Activated T-helper 1 cell treated with anti-CD3 and anti-CD28 coated beads, Interleukin-2, amount 50 U/mL, for 16 hours (primary cell): ENCODE data around the gene RNF32.

Source experiments
- DNase-seq, 2 donors: peaks; one replicate each; pipeline ENCODE4 v3.0.0-alpha.2; 2020; ENCODE audit warnings: low read depth in 1 of 2, low spot score in 1 of 2

Gene RNF32

DNA sequence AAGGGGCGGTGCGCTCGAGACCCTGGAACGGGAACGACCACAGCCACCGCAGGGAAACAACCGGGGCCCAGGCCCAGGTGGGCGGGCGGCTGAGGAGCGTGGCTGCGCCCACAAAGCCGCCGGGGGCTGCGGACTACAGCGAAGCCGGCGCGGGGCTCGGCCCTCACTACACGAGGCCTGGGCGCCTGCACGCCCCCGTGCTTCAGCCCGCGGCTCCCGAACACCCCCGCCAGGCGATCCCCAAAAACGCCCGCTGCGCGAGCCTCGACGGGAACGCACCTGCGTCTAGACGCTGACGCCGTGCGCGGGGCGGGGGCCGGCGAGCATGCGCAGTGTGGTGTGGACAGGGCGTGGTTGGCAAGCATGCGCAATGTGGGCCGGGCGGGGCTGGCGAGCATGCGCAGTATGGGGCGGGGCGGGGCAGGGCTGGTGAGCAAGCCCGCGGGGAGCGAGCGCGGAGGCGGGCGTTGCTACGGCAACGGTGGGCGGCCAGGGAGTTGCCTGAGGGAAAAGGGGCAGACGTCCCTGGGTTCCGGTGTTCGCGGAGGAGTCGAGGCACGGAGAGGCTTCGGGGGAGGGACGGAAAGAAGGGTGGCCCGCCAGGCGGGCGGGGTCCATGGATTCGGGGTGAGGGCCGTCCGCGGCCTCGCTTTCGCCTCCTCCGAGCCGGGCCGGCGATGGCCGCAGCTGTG lies at the start of gene RNF32:
Gene RNF32, plus strand, starts transcription at position 518 of the 692 bp plus-strand sequence. CDS start 3,104 bp downstream, outside the sequence.
- peak; percentile 87 to 89 for DNase-seq

DNA sequence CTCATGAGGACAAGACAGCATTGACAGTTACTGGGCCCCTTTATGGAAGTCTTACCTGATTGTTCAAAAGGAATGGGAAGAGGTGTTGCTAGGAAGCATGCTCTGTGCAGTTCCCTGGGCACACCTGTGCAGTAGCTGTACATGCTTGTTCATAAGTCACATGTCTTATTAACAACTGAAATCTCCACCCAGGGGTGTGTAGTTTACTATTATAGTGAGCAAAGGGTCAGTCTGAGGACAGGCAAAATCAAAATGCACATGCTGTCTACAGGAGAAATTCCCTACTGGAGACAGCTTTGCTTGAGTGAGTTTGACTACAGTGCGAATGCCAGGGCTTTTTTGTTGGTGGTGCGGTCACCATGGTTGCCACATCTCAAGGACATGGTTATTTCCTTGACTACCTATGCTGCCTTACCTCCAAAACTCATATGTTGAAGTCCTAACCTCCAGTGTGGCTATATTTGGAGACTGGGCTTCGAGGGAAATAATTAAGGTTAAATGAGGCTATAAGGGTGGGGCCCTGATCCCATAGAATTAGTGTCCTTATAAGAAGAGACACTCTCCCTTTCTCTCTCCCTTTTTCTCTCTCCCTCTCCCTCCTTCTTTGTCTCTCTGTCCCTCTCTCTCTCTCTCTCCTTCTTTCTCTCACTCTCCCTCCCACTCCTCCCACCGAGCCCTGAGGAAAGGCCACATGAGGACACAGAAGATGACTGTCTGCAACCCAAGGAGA lies 48.3 kb upstream of the RNF32 start:
- no peak for DNase-seq

DNA sequence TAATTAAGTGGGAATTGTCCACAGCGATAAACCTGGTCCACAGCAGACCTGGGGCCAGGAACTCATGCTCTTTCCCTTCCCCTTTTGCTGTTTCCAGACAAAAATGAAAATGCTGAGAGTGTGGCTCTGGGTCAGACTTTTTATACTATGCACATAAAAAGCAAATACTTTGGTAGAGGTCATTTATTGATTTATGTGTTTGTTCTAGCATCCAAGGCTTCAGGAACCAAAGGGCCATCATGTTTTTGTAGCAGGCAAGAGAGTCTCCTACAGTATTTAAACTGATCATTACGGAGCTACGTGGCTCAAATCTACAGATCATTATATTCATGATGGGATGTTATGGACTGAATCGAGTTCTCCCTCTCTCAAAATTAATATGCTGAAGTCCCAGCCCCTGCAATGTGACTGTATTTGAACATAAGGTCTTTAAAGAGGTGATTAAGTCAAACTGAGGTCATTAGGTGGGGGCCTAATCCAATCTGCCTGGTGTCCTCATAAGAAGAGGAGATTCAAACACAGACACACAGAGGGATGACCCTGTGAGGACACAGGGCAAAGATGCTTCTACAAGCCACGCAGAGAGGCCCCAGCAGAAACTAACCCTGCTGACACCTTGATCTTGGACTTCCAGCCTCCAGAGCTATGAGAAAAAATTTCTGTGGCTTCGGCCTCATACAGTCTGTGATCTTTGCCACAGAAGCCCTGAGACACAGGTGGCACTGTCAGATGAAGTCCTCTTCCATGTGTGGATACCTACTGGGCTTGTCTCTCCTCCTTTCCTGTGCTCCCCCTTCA lies 46.1 kb upstream of the RNF32 start:
- DNase-seq = no peak

DNA sequence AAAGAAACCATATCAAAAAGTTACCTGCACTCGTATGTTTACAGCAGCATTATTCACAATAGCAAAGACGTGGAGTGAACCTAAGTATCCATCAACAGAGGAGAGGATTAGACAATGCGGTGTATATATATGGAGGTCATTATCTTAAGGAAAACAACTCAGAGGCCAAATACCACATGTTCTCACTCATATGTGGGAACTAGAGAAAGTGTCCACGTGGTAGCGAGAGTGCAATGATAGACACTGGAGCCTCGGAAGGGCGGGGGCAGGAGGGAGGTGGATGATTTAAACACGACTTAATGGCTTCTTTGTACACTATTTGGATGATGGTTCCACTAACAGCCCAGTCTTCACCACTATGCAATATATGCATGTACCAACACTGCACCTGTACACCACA lies 40.1 kb upstream of the RNF32 start:
- DNase-seq = no peak

DNA sequence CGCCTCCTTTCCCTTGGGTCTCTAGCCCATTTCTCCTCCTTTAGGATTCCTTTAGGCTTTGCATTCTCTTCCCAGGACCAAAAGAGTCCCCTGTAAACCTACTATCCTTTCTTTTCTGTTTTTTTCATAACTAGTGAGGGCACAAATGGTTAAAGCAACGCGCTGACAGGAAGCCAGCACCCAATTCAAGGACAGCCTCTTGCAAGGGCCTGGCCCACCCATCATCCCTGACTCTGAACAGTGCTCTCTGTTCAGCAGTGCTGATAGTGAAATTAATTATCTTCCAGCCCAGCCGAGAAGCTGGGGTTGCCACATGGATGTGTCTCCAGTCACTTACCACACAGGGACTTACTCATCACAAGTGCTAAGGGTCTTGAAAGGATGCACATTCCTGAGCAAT lies 38.3 kb upstream of the RNF32 start:
- DNase-seq = no peak

DNA sequence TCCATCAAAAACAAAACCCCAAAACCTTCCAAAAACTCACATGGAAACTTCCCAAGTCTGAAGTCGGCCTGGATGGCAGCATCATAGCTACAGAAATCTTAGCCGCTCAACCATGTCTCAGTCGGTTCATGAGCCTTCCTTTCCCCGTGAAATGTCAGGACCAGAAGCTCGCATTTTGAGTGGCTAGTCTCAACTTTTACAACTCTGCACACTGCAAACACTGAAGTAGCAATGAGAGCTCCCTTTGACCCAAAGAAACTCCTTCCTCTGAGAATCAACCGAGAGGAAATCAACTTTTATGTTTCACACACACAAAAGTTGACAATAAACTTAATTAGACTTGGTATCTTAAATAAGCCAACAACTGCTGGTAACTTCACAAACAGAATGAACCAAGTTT lies 37.6 kb upstream of the RNF32 start:
- DNase-seq = no peak

DNA sequence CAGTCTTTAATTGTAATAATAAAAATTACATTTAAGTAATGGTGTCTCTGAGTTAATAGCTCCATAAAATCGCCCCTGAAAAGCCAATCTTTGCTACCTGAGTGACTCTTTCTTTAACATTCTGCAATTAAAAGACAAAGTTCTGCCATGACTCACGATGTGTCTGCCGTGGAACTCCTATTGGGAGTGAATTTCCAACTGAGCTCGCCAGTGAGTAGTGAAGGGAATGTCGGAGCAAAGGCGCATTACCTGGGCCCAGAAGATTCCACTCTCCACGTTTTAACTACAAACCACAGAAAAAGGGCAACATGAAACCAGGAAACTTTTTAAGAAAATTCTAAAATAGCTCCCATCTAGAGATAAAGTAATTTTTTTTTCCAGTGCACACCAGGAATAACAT lies 36.9 kb upstream of the RNF32 start:
- no peak for DNase-seq

DNA sequence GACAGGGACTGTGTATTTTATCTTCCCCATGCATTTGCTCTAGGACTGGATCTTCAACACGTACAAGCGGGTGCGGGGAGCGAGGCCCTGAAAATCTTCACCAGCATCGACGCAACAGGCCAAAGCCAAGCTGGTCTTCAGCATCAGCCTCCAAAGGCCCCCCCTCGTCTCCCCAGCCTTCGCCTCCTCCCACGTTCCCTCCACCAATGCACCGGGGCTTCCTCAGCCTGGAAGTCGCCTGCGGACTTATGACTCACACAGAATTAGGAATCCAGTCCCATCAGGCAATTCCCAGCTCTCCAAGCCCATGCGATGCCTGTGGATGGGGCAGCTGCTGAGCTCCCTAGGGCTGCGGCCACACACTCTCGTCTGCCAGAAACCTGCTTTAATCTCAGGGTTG lies 36.3 kb upstream of the RNF32 start:
- no peak for DNase-seq

DNA sequence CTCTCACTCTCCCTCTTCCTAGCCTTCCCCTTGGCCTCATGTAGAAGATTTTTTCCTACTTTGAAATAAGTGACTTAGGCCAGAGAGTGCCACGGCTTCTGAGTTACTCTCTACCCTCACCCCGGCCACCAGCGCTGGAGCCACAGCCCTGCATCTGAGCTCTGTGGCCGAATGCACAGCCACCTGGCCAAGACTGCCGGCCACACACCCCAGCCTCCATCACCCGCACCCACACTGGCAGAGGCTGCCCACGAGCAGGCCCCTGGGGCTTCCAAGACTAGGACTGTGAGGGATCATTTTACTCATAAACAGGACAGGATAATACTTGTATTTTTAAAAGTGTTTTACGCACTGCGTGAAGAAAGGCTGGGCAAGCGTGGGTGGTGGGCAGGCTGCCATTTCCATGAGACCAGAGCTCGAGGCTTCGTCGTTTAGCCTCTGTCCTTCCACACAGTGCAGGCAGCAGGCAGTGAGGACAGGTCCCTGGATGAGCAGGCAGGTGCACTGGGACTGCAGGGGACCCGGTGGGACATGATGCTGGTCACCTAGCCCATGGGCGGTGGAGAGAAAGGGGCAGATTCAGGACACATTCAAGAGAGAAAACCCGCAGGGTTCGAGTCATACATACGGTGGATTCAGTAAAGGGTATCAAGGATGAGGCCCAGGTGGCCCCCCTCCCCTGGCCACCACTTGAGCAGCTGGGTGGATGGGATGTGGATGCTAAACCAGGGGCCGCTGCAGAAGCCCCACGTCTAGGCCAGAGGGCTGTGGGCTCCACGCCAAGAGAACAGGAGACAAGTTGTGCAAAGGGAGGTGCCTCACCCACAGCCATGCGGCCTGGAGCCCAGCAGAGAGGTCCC lies 35.5 kb upstream of the RNF32 start:
- DNase-seq = no peak

DNA sequence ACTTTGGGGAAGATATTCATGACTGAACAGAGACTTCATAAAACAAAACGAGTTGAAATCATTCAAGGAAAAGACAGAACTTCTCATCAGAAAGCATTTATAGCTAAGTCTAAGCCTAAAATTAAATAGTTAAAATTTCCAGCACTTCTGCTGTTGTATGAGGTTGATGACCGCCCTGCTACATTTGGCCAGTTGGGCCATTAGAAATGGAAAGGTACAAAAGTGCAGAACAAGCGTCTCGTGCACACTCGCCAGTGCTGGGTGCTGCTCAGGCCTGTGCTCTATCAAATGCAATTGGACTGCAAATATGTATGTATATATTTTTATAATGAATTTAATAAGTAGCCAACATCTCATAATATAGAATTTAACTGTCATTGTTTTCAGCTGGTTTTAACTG lies 34.4 kb upstream of the RNF32 start:
- DNase-seq = no peak

DNA sequence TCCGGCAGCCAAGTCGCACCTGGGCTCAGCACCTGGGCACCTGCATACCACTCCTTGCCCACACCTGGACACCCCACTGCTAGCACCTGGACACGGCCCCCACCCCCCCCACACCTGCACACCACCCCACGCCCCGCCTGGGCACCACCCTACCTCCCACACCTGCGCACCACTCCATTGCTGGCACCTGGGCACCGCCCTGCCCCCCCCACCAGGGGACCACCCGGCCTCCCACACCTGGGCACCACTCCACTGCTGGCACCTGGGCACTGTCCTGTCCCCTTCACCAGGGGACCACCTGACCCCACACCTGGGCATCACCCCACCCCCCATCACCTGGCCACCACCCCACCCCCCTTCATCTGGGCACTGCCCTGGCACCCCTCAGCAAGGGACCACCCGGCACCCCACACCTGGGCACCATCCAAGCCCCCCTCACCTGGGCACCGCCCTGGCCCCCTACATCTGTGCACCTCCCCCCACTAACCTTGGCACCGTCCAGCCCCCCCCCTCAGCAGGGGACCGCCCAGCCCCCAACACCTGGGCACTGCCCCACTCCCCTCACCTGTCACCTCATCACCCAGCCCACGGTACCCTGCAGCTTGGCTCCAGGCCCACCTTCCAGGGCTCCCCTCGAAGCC lies 33.8 kb upstream of the RNF32 start:
- no peak for DNase-seq

DNA sequence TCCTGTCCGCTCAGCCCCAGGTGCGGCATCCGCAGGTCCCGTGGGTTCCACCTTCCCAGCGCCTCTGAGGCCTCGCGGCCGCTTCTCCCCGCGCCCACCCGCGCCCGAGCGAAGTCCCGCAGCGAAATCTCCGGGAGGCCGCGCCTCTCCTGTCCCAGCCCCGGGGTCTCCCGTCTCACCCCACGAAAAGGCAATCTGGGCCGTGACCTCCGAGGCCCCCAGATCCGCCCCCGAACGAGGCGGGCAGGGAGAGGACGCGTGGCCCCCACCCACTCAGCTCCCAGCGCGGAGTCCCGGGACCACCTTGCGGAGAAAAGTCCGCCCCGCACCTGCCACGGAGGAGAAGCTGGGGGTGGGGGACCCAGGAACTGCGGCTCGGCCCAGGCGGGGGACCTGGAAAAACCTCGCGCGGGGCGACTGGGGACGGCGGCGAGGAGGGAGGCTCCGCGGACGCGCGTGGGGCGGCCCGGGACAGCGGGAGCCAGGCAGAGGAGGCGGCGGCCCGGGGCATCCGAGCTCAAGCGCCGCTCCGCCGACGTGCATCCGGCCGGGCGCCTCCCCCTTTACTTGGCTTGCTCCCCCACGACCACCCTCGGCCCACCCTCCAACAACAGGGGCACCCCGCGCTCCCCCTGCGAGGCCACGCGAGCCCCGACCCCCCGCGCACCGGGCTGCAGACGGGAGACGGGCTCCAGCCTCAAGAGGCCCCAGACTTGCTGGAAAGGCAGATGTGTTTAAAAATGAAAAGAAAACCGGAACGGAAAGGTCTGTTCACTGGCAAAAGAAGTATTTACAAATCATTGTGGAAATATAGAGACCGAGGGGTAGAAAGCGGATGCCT lies 33.0 kb upstream of the RNF32 start:
- no peak for DNase-seq

DNA sequence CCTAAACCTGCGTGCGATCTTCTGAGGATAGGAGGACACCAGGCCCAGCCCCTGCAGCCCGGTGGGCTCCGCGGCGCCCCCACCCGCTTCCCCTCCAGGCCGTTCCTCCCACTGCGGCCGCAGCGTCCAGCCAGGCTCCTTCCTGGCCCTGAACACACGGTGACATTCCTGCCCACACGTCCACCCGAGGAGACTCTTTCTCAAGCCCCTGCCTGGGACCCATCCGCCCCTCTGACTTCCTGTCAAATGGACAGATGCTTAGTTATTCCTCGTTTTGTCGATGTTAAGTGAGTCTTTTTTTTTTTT lies 32.4 kb upstream of the RNF32 start:
- DNase-seq = no peak

DNA sequence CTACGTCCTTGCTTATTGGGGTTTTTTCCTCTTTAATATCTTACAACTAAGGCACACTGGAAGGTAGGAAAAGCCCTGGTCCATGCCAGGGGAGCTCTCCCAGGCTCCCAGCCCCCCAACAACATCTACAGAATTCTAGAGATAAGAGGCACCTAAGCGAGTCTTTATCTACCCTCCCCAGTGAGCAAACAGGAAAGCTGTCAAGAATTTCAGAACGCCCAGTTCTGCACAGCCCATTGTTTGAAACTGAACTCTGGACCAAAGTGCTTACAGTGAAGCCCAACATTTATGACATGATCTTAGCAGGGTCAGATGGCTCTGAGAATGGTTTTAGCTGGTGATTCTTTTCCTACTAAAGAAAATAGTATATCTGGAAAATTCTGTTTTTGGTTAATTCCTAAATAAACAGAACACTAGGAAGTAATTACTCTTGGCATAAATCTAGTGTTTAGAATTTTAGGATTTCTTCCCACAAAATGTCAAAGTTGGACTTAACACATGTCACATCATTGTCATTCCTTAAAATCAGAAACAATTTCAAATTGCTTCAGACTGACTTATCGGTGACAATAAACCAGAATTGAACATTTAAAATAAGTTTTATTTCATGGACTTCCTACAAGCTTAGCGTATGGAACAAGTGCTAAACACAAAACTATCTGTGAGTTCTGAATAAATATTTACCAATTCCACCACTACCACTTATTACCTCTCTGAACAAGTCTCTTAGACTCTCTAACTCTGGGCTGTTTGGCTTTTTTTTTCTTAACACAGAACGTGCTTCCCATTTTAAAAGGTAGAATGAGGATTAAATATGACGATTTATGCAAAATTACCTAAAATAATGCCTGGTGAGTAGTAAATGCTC lies 31.3 kb upstream of the RNF32 start:
- no peak for DNase-seq

DNA sequence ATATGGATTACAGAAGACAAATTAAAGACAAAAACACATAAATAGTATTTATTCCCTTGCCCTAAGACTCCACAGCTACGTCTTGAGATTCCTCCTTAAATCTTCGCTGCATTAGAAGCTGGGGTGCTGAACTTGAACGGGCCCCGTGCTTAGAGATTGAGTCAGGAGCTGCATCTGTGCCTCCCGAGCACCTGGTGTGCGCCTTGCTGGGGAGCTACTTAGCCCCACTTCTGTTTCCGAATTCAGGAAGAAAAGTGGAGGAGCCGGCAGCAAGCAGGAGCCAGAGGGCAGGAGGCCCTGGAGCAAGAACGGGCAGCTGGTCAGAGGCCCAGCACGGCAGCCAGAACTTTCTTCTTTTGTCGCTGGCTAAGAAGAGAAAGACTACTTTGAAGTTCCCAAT lies 30.4 kb upstream of the RNF32 start:
- no peak for DNase-seq

DNA sequence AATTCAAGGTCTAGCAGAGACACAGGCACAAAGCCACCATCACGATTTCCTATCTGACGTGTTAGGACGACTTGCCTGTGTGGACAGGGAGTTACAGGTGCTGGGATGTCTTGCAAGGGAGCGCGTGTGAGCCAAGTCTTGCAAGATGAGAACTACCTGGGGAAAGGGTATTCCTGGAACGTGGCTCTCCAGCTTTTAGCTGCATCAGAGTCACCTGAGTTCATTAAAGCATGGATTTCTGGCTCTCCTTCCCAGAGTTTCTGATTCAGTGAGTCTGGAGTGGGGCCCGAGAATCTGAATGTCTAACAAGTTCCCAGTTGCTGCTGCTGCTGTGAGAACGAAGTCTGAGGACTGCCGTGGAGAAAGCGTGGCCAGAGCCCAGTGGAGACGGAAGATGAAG lies 30.0 kb upstream of the RNF32 start:
- no peak for DNase-seq

DNA sequence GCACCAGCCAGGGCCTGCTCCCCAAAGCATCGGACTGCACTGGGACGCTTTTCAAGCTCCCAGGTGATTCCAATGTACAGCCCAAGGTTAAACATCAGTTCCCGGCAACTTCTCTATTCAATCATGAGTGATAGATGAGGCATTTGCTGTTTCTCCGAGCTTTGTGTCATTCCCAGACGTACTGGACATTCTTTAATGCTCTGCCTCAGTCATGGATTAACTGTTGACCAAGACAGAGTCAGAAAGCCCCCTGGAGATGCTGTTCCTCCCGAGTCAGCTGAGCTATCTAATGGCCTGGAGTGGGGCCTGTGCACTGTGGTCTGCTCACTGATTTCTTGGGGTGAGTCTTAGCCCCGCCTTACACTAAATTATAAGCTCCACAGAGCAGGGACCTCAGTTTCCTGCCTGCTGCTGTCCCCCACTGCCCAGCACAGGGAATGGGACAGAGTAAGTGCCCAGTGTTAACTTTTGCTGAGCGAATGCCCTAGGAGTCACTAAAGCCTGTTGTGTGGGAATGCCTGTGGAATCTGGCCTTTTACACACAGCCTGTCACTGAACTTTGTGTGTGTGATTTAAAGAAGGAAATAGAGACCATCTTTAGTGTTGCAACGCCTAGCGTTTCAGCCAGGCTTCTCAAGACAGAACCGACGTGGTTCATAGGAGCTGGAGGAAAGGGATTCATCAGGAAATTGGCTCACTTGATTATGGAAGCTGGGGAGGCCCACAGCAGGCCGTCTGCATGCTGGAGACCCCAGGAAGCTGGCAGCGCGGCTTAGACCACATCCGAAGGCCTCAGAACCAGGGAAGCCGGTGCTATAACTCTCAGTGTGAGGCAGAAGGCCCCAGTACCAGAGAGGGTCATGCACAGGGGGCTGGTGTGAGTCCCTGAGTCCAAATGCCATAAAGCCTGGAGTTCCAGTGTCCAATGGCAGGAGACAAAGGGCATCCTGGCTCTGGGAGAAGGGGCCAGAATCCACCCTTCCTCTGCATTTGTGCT lies 29.3 kb upstream of the RNF32 start:
- no peak for DNase-seq

DNA sequence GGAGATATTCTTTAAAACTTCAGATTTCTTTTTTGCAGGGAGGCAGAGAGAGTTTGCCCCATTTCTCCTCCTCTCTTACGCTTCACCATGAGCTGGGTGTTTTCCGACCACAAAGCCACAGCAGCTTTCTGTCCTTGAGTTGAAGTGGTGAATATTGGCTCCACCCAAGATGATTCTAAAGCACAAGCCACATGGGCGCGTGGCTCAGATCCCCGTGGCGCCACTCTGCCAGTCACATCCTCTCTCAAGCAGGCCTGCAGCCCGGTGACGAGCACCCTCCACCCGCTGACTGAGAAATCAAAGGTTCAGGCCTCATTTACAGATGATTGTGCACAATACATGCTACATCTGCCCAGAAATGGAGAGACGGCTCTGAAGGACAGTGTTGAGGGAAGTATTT lies 27.6 kb upstream of the RNF32 start:
- DNase-seq = peak; percentile 30 to 35
